Measurements from ENCODE around the gene VAV1. TPM values are rescaled to one million over a fixed set of nuclear protein-coding genes. Genes with fewer than 3 reads are reported as not detected.
"Not testable (repeated sequence)": the region's sequence is repeated elsewhere in the genome, so short reads cannot be mapped to it uniquely, and the experiment has no call there.

Gene VAV1
- total RNA-seq, 2 experiments from 2014 or later: 122 to 125 TPM

DNA sequence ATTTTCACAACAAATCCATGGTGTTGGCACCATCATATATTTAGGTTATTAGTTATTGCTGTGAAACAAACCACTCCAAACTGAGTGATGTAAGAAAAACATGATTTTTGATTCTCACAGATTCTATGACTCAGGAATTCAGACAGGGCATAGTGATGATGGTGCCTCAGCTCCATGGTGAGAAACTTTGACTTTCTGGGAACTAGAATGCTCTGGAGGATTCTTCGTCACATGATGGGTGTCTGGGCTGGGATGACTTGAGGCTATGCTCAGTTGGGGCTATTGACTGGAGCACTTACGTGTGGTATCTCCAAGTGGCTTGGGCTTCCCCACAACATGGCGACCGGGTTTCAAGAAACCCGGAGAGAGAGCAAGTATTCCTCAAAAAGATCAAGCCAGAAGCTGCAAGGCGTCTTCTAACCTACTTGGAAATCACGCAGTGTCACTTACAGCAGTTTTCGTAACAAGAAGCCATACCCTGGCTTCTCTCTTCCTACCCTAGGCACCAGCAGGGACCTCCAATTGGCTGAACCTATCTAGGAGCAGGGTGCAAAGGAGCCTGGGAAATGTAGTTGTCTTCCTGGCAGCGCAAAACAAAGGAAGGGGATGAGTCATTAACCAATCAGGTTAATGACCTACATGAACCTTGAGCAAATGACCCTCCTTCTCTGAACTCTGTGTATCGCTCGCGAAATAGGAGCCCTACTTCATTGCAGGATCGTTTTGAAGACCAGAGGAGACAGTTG lies 22.4 kb downstream of the VAV1 start:
- CTCF ChIA-PET: no interaction called here
- no peak overlapping the region for H3K4me3 Mint-ChIP-seq
- no peaks in the 10 kb centered on the region for H3K27me3 Mint-ChIP-seq (ENCODE audit: low read depth)
- ATAC-seq: no peak
- peaks cover 83% of the 10 kb centered on the region for H3K36me3 Mint-ChIP-seq (ENCODE audit: low read depth)
- peaks cover 4% of the 10 kb centered on the region for H3K9me3 Mint-ChIP-seq (ENCODE audit: insufficient read depth)
- no peak overlapping the region for H3K27ac Mint-ChIP-seq
- H3K4me1 Mint-ChIP-seq (ENCODE audit: low read depth): peaks cover 70% of the 10 kb centered on the region
- no peak for DNase-seq
- POLR2A ChIA-PET: no interaction called here

DNA sequence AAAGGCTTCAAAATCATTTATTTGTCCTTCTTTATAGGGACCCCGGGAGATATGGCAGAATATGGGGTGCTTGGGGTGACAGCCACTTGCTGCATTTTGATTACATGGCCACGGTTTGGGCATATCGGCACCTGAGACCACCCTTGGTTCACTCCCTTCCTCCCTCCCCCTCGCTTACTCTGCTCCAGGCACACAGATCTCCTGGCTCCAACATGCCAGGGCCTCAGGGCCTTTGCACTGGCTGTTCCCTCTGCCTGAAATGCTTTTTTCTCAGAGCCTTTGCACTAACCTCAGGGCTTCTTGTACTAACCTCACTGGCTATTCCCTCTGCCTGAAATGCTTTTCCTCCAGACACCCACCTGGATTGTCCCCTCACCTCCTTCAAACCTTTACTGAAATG lies 23.8 kb downstream of the VAV1 start:
- ATAC-seq: no peak
- peaks cover 70% of the 10 kb centered on the region for H3K4me1 Mint-ChIP-seq (ENCODE audit: low read depth)
- peak overlapping the region; percentile 7 for H3K27ac Mint-ChIP-seq
- H3K9me3 Mint-ChIP-seq (ENCODE audit: insufficient read depth): peaks cover 4% of the 10 kb centered on the region
- H3K4me3 Mint-ChIP-seq: no peak overlapping the region
- ChIA-PET POLR2A (no interaction called here), CTCF (no interaction called here)
- peaks cover 78% of the 10 kb centered on the region for H3K36me3 Mint-ChIP-seq (ENCODE audit: low read depth)
- no peak for DNase-seq
- H3K27me3 Mint-ChIP-seq (ENCODE audit: low read depth): no peaks in the 10 kb centered on the region

DNA sequence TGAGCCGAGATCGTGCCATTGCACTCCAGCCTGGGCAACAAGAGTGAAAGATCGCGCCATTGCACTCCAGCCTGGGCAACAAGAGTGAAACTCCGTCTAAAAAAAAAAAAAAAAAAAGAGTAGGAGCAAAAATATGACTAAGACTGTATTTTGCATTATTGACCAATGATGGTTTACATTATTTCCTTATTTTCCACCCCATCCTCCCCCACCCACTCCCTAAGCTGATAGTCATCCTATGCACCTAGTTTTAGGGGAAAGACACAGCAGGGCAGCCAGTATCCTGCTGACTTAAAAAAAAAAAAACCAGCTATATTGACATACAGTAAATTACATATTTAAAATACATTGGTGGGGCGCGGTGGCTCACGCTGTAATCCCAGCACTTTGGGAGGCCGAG lies 25.1 kb downstream of the VAV1 start:
- Mint-ChIP-seq H3K36me3 (ENCODE audit: low read depth) (peaks cover 68% of the 10 kb centered on the region), H3K4me1 (ENCODE audit: low read depth) (peaks cover 68% of the 10 kb centered on the region), H3K27me3 (ENCODE audit: low read depth) (no peaks in the 10 kb centered on the region), H3K4me3 (no peak overlapping the region), H3K27ac (no peak overlapping the region), H3K9me3 (ENCODE audit: insufficient read depth) (peaks cover 4% of the 10 kb centered on the region)
- no peak for ATAC-seq
- no peak for DNase-seq
- POLR2A ChIA-PET: interaction anchor here (0.6 kb wide), 1 partner anchor 38 kb away, joined by 3 read pairs; no protein-coding TSS in a partner anchor
- CTCF ChIA-PET: no interaction called here

- Mint-ChIP-seq H3K27ac (peak overlapping the region; percentile 97), H3K4me1 (ENCODE audit: low read depth) (peaks cover 64% of the 10 kb centered on the region), H3K4me3 (peak overlapping the region; percentile 84), H3K36me3 (ENCODE audit: low read depth) (peaks cover 59% of the 10 kb centered on the region)
- ATAC-seq; H3K9me3 Mint-ChIP-seq (ENCODE audit: insufficient read depth); H3K27me3 Mint-ChIP-seq (ENCODE audit: low read depth); DNase-seq: not testable (repeated sequence)
- ChIA-PET CTCF (interaction anchor here (1.0 to 5.7 kb wide), 8 partner anchors 10 to 233 kb away, joined by 3 to 49 read pairs (median 4); partner anchors contain the start of gene VAV1), POLR2A (interaction anchor here (0.6 to 2.6 kb wide), 8 partner anchors 8 to 375 kb away, joined by 3 to 19 read pairs (median 4); partner anchors contain the start of genes SH2D3A and VAV1)
These were observed 27.8 kb downstream of the VAV1 start for GRCh38 chr19:6800160-6800790.

DNA sequence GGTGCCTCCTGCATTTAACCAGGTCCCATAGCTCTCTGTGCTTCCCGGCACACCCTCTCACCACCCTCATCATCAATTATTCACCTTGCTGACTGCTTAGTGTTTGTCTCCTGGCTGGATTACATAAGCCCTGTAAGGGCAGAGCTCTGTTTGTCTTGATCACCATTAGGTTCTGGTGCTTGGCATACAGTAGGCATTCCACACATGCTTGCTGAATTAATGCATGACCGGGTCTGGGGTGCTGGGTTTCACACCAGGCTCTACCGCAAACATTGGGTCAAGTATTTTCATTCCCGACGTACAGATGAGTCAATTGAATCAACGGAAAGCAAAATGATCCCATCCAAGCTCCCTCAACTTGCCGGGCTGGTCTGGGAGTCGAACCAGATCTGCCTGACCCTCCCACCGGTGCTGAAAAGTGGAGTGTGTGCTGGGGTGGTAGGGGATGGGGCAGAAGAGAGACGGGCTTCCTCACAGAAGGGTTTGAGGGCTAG lies 28.5 kb downstream of the VAV1 start:
- ATAC-seq (peak; percentile 7), DNase-seq (peak; percentile 26)
- ChIA-PET CTCF (interaction anchor here (1.0 to 5.7 kb wide), 8 partner anchors 12 to 234 kb away, joined by 3 to 49 read pairs (median 4); partner anchors contain the start of gene VAV1), POLR2A (interaction anchor here (0.8 to 2.6 kb wide), 7 partner anchors 9 to 376 kb away, joined by 3 to 19 read pairs (median 4); partner anchors contain the start of genes SH2D3A and VAV1)
- Mint-ChIP-seq H3K27me3 (ENCODE audit: low read depth) (no peaks in the 10 kb centered on the region), H3K4me3 (peak overlapping the region; percentile 84), H3K9me3 (ENCODE audit: insufficient read depth) (no peaks in the 10 kb centered on the region), H3K27ac (peak overlapping the region; percentile 97), H3K36me3 (ENCODE audit: low read depth) (peaks cover 55% of the 10 kb centered on the region), H3K4me1 (ENCODE audit: low read depth) (peaks cover 61% of the 10 kb centered on the region)

GRCh38 chr19:6801485-6802086 lies 29.1 kb downstream of the VAV1 start:
- peak overlapping the region; percentile 97 for H3K27ac Mint-ChIP-seq
- peaks cover 53% of the 10 kb centered on the region for H3K36me3 Mint-ChIP-seq (ENCODE audit: low read depth)
- ATAC-seq (peak; percentile 79), DNase-seq (peak; percentile 91)
- POLR2A ChIA-PET: interaction anchor here (0.8 to 2.6 kb wide), 8 partner anchors 10 to 377 kb away, joined by 3 to 19 read pairs (median 4); partner anchors contain the start of genes SH2D3A and VAV1
- peaks cover 60% of the 10 kb centered on the region for H3K4me1 Mint-ChIP-seq (ENCODE audit: low read depth)
- CTCF ChIA-PET: interaction anchor here (1.0 to 5.7 kb wide), 8 partner anchors 12 to 234 kb away, joined by 3 to 49 read pairs (median 4); partner anchors contain the start of gene VAV1
- H3K4me3 Mint-ChIP-seq: peak overlapping the region; percentile 84
- no peaks in the 10 kb centered on the region for H3K9me3 Mint-ChIP-seq (ENCODE audit: insufficient read depth)
- no peaks in the 10 kb centered on the region for H3K27me3 Mint-ChIP-seq (ENCODE audit: low read depth)

DNA sequence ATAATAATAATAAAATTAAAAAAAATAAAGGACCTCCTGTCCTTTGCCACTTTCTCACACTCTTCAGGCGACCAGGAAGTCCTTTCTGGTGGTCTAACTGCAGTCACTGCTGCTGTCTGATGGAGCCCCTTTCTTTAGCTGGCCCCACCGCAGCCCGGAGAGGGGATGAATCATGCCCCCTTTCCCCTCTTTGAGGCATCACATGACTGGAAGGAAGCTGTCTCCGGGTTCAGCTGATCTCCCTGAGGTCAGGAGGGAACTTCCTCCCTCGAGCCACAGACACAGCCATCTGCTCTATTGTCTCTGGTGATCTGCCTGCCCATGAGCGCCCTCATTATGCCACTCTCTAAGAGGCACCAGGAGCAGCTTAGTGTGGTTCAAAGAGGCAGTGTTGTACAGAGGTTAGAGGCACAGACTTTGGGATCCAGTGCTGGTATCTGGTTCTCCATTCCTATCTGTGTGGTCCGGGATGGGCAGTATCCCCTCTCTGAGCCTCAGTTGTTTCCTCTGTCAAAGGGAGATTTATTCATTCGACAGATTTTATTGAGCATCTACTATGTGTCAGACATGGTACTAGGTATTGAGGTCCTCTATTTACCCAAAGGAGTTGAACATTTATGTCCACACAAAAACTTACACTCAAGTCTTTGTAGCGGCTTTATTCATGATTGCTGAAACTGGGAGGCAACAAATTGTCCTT lies 30.0 kb downstream of the VAV1 start:
- Mint-ChIP-seq H3K9me3 (ENCODE audit: insufficient read depth) (no peaks in the 10 kb centered on the region), H3K27ac (peak overlapping the region; percentile 97), H3K36me3 (ENCODE audit: low read depth) (peaks cover 54% of the 10 kb centered on the region), H3K4me3 (peak overlapping the region; percentile 84), H3K27me3 (ENCODE audit: low read depth) (no peaks in the 10 kb centered on the region), H3K4me1 (ENCODE audit: low read depth) (peaks cover 57% of the 10 kb centered on the region)
- ChIA-PET CTCF (interaction anchor here (1.3 to 5.7 kb wide), 6 partner anchors 11 to 65 kb away, joined by 3 to 49 read pairs (median 18); partner anchors contain the start of genes GPR108 and VAV1), POLR2A (interaction anchor here (1.2 to 2.4 kb wide), 4 partner anchors 18 to 64 kb away, joined by 4 to 10 read pairs (median 5); partner anchors contain the start of gene VAV1)
- DNase-seq: peak; percentile 82
- peak; percentile 67 for ATAC-seq

GRCh38 chr19:6803036-6803404 lies 30.5 kb downstream of the VAV1 start:
- Mint-ChIP-seq H3K9me3 (ENCODE audit: insufficient read depth) (no peaks in the 10 kb centered on the region), H3K4me1 (ENCODE audit: low read depth) (peaks cover 57% of the 10 kb centered on the region), H3K27ac (peak overlapping the region; percentile 97), H3K27me3 (ENCODE audit: low read depth) (no peaks in the 10 kb centered on the region), H3K36me3 (ENCODE audit: low read depth) (peaks cover 54% of the 10 kb centered on the region), H3K4me3 (peak overlapping the region; percentile 84)
- DNase-seq (no peak), ATAC-seq (no peak)
- POLR2A ChIA-PET: interaction anchor here (0.8 to 2.4 kb wide), 5 partner anchors 18 to 87 kb away, joined by 3 to 10 read pairs (median 4); partner anchors contain the start of gene VAV1
- CTCF ChIA-PET: interaction anchor here (1.3 to 5.7 kb wide), 6 partner anchors 10 to 65 kb away, joined by 3 to 49 read pairs (median 18); partner anchors contain the start of genes GPR108 and VAV1

DNA sequence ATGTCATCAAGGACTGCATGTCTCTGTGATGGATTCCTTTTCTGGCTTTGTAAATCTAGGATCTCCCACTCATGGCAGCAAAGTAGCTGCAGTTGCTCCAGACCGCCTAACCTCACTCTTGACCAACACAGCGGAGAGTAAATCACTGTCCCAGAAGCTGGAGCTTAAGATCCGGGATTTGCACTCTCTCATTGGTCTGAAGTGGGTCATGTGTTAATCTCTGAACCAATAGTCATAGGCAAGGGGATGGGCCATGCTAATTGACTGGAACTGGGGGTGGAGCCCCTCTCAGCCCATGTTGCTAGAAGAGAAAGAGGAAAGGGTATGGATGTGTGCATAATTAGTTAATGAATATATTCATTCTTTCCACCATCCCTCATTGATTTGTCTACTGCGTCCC lies 34.0 kb downstream of the VAV1 start:
- no peaks in the 10 kb centered on the region for H3K27me3 Mint-ChIP-seq (ENCODE audit: low read depth)
- ChIA-PET POLR2A (no interaction called here), CTCF (no interaction called here)
- peaks cover 49% of the 10 kb centered on the region for H3K4me1 Mint-ChIP-seq (ENCODE audit: low read depth)
- no peak overlapping the region for H3K4me3 Mint-ChIP-seq
- no peaks in the 10 kb centered on the region for H3K9me3 Mint-ChIP-seq (ENCODE audit: insufficient read depth)
- ATAC-seq (no peak), DNase-seq (no peak)
- H3K36me3 Mint-ChIP-seq (ENCODE audit: low read depth): peaks cover 54% of the 10 kb centered on the region
- no peak overlapping the region for H3K27ac Mint-ChIP-seq

DNA sequence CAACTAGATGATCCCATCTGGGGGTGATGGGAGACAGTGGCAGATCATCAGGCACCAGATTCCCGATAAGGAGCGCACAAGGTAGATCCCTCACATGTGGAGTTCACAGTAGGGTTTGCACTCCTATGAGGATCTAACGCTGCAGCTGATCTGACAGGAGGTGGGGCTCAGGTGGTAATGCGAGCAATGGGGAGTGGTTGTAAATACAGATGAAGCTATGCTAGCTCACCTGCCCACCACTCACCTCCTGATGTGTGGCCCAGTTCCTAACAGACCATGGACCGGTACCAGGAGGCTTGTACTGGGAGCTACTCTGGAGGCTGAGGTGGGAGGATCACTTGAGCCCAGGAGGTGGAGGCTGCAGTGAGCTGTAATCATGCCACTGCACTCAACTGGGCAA lies 34.8 kb downstream of the VAV1 start:
- no peak overlapping the region for H3K4me3 Mint-ChIP-seq
- ATAC-seq (no peak), DNase-seq (no peak)
- peaks cover 61% of the 10 kb centered on the region for H3K36me3 Mint-ChIP-seq (ENCODE audit: low read depth)
- no peak overlapping the region for H3K27ac Mint-ChIP-seq
- ChIA-PET POLR2A (interaction anchor here (1.3 kb wide), 1 partner anchor 35 kb away, joined by 3 read pairs; the partner anchor contains the start of gene VAV1), CTCF (interaction anchor here (1.1 to 1.4 kb wide), 2 partner anchors 69 to 70 kb away, joined by 3 to 4 read pairs; partner anchors contain the start of gene GPR108)
- no peaks in the 10 kb centered on the region for H3K27me3 Mint-ChIP-seq (ENCODE audit: low read depth)
- H3K4me1 Mint-ChIP-seq (ENCODE audit: low read depth): peaks cover 50% of the 10 kb centered on the region
- H3K9me3 Mint-ChIP-seq (ENCODE audit: insufficient read depth): no peaks in the 10 kb centered on the region

Measured in activated CD8-positive, alpha-beta T cell treated with anti-CD3 and anti-CD28 coated beads, Interleukin-2, amount 10 ng/mL, durations not matched to agents 7 days and 5 days (primary cell).